H1 (cell line): ENCODE results near the gene TOMM5. TPM values are rescaled to one million over a fixed set of nuclear protein-coding genes. Genes with fewer than 3 reads are reported as not detected.

Source experiments
- CHD7 ChIP-seq: fragments of 300-600 bp; sonication (generic); IDR thresholded peaks from 2 replicates; pipeline ENCODE4 v1.7.1; 2012; ENCODE audit warnings: low read length, moderate library complexity, mild to moderate bottlenecking, inconsistent platforms; ENCODE audit not compliant: insufficient replicate concordance
- KDM4A ChIP-seq: IDR thresholded peaks from one replicate; pipeline ENCODE4 v1.7.1; 2012; ENCODE audit warnings: low read depth, mild to moderate bottlenecking, moderate library complexity, low read length, inconsistent platforms; ENCODE audit not compliant: severe bottlenecking
- polyA plus RNA-seq, 7 experiments: library from polyadenylated mRNA; depleted of rRNA in 3 of 7; stranded (reverse) in 5 of 7; unstranded in 2 of 7; fragments of >200 nt in 5 of 7; fragments of 200-250 nt in 2 of 7; gene quantifications; 1 replicate in 5 of 7; 2 replicates in 1 of 7; 4 replicates in 1 of 7; pipeline versions ENCODE4 v1.2.1 to v1.2.3, GENCODE V29; 2011 to 2013; ENCODE audit warnings: missing spikeins in 2 of 7, mixed read lengths in 2 of 7
- total RNA-seq: library from RNA; stranded (reverse); fragmentation: NEBNext Ultra II Directional; extraction: Animal tissue kit (Norgen Biotek cat#: 25700); gene quantifications from 2 replicates; pipeline ENCODE4 v1.2.1, GENCODE V29; 2021

Gene TOMM5
- total and polyA plus RNA-seq, 2 of the 8 experiments (the other 6 are each of a cell fraction or from before 2014, with no cell fraction given): 171 to 174 TPM

DNA sequence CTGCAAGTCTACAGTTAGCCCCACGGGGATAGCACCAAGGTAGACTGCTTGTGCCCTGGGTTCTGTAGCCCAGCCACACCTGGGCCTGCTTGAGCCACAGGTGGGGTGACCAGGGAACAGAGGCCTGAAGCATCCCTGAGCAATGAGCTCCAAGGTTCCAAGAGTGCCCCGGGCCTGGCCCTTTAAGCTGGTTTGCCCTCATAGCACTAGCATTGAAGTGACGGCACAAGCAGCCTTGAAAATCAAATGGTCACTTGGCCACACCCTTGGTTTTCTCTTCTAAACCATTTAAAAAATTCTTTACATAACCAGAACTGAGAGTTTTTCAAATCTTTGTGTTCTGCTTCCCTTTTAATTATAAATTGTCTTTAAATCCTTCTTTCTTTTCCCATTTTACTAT, 40.9 kb downstream of the TOMM5 start (continued):
- TF ChIP-seq CHD7: no peak
- TF ChIP-seq KDM4A: no peak
